IMR-90 (cell line): ENCODE data around the gene NDUFV2. TPM values are rescaled to one million over a fixed set of nuclear protein-coding genes. Genes with fewer than 3 reads are reported as not detected.

ENCODE experiments used
- ATAC-seq: fragments of 200-7000 bp; cut with Tn5 transposase; 2 replicates; pipeline ENCODE4 v1.9.1; 2020; ENCODE audit warnings: low read depth, mild to moderate bottlenecking, moderate library complexity
- BruUV-seq: library from RNA; stranded (reverse); fragments of 400-500 nt; replicated peaks from 2 replicates; lab custom pipeline; 2021; lab: Mats Ljungman, UMichigan
- CTCF ChIA-PET: fragments of 300-600 bp; formaldehyde crosslinking; extraction: SDS; loops from one replicate; lab custom pipeline; 2021; ENCODE audit warnings: antibody characterized with exemption; lab: Yijun Ruan, JAX
- POLR2A ChIA-PET: fragments of 300-600 bp; sonication (Branson Sonifier 250); formaldehyde crosslinking; loops from one replicate; lab custom pipeline; 2022; ENCODE audit warnings: antibody characterized with exemption; ENCODE audit not compliant: unreplicated experiment; lab: Charles Lee
- DNase-seq: peaks from one replicate; pipeline ENCODE4 v3.0.0; 2013
- H2AFZ ChIP-seq: replicated peaks from 2 replicates; pipeline ENCODE3; 2013; ENCODE audit warnings: low read length, mild to moderate bottlenecking; ENCODE audit not compliant: poor library complexity
- H2AK5ac ChIP-seq: 2 replicates; pipeline ENCODE4 v1.6.1; 2013; ENCODE audit warnings: low read depth, low read length, inconsistent platforms
- H2AK9ac ChIP-seq: replicated peaks from 2 replicates; pipeline ENCODE3; 2013; ENCODE audit warnings: mild to moderate bottlenecking, low read depth, low read length, moderate library complexity; ENCODE audit not compliant: poor library complexity
- H2BK120ac ChIP-seq: 2 replicates; pipeline ENCODE4 v1.6.1; 2013; ENCODE audit warnings: low read depth, low read length, inconsistent platforms
- H2BK15ac ChIP-seq: 3 replicates; pipeline ENCODE4 v1.6.1; 2013; ENCODE audit warnings: low read depth, low read length, inconsistent platforms
- H2BK20ac ChIP-seq: 2 replicates; pipeline ENCODE4 v1.6.1; 2013; ENCODE audit warnings: low read depth, mild to moderate bottlenecking, inconsistent platforms, low read length, moderate library complexity
- H2BK5ac ChIP-seq: 2 replicates; pipeline ENCODE4 v1.6.1; 2013; ENCODE audit warnings: mild to moderate bottlenecking, low read depth, low read length, inconsistent platforms; ENCODE audit not compliant: poor library complexity, severe bottlenecking
- H3K14ac ChIP-seq: replicated peaks from 2 replicates; pipeline ENCODE4 v1.6.1; 2013; ENCODE audit warnings: low read depth, low read length, inconsistent platforms
- H3K18ac ChIP-seq: 2 replicates; pipeline ENCODE4 v1.6.1; 2013; ENCODE audit warnings: low read depth, low read length, control low read depth
- H3K23ac ChIP-seq: 2 replicates; pipeline ENCODE4 v1.6.1; 2013; ENCODE audit warnings: low read depth, low read length, inconsistent platforms
- H3K27ac ChIP-seq: 2 replicates; pipeline ENCODE4 v1.5.1; 2013; ENCODE audit warnings: mild to moderate bottlenecking, control low read depth, low read length; ENCODE audit not compliant: insufficient read depth
- H3K27me3 ChIP-seq: 2 replicates; pipeline ENCODE4 v1.6.1; 2013; ENCODE audit warnings: low read length; ENCODE audit not compliant: control insufficient read depth, insufficient read depth
- H3K36me3 ChIP-seq: 2 replicates; pipeline ENCODE4 v1.6.1; 2013; ENCODE audit warnings: low read length, mixed read lengths; ENCODE audit not compliant: control insufficient read depth, insufficient read depth
- H3K4ac ChIP-seq: 2 replicates; pipeline ENCODE4 v1.6.1; 2013; ENCODE audit warnings: low read depth, low read length, inconsistent platforms
- H3K4me1 ChIP-seq: 2 replicates; pipeline ENCODE4 v1.6.1; 2013; ENCODE audit warnings: low read length, mixed read lengths; ENCODE audit not compliant: control insufficient read depth, insufficient read depth
- H3K4me2 ChIP-seq: 2 replicates; pipeline ENCODE4 v1.6.1; 2013; ENCODE audit warnings: low read depth, mild to moderate bottlenecking, control low read depth, low read length, moderate library complexity
- H3K4me3 ChIP-seq: 2 replicates; pipeline ENCODE4 v1.5.1; 2013; ENCODE audit warnings: low read depth, mild to moderate bottlenecking, control low read depth, low read length, moderate library complexity; ENCODE audit not compliant: insufficient read depth
- H3K56ac ChIP-seq: 2 replicates; pipeline ENCODE4 v1.6.1; 2013; ENCODE audit warnings: low read length, inconsistent platforms; ENCODE audit not compliant: insufficient read depth; ENCODE audit errors: extremely low read depth
- H3K79me1 ChIP-seq, 2 experiments: 2 replicates each; pipeline ENCODE4 v1.6.1; 2013; ENCODE audit warnings: low read length in 2 of 2, inconsistent platforms in 1 of 2, low read depth in 1 of 2
- H3K9ac ChIP-seq: 2 replicates; pipeline ENCODE4 v1.6.1; 2013; ENCODE audit warnings: low read depth, low read length, control low read depth
- H3K9me1 ChIP-seq: 2 replicates; pipeline ENCODE4 v1.6.1; 2013; ENCODE audit warnings: low read length, inconsistent platforms; ENCODE audit not compliant: insufficient read depth
- H3K9me3 ChIP-seq: 2 replicates; pipeline ENCODE4 v1.6.1; 2013; ENCODE audit warnings: low read length; ENCODE audit not compliant: control insufficient read depth, insufficient read depth
- H4K20me1 ChIP-seq: 2 replicates; pipeline ENCODE4 v1.6.1; 2013; ENCODE audit warnings: low read length, inconsistent platforms; ENCODE audit not compliant: insufficient read depth
- H4K5ac ChIP-seq: 2 replicates; pipeline ENCODE4 v1.6.1; 2013; ENCODE audit warnings: mild to moderate bottlenecking, low read depth, low read length, control low read depth
- H4K8ac ChIP-seq, 2 experiments: 2 replicates each; pipeline ENCODE4 v1.6.1; 2013; ENCODE audit warnings: low read depth in 2 of 2, low read length in 2 of 2, control low read depth in 1 of 2, inconsistent platforms in 1 of 2
- H4K91ac ChIP-seq: 2 replicates; pipeline ENCODE4 v1.6.1; 2013; ENCODE audit warnings: low read depth, low read length, inconsistent platforms; ENCODE audit not compliant: insufficient read depth
- BHLHE40 ChIP-seq: fragments of 150-350 bp; IDR thresholded peaks from 2 replicates; pipeline ENCODE4 v1.6.1; 2016; ENCODE audit warnings: mild to moderate bottlenecking, low read depth, low read length
- CHD1 ChIP-seq: IDR thresholded peaks from 2 replicates; pipeline ENCODE4 v1.6.1; 2012; ENCODE audit warnings: low read depth, low read length, improper control_type of control experiment
- ELK1 ChIP-seq: fragments of 150-350 bp; IDR thresholded peaks from 2 replicates; pipeline ENCODE4 v1.6.1; 2016; ENCODE audit warnings: low read depth, mild to moderate bottlenecking, low read length, moderate library complexity, borderline replicate concordance
- MAFK ChIP-seq: IDR thresholded peaks from 2 replicates; pipeline ENCODE4 v1.6.1; 2012; ENCODE audit warnings: low read depth, low read length, improper control_type of control experiment
- MAZ ChIP-seq: IDR thresholded peaks from 2 replicates; pipeline ENCODE4 v1.6.1; 2012; ENCODE audit warnings: low read depth, mild to moderate bottlenecking, low read length, improper control_type of control experiment, moderate library complexity, borderline replicate concordance
- MXI1 ChIP-seq: IDR thresholded peaks from 2 replicates; pipeline ENCODE4 v1.6.1; 2012; ENCODE audit warnings: low read depth, mild to moderate bottlenecking, low read length, moderate library complexity, borderline replicate concordance
- NFE2L2 ChIP-seq: fragments of 150-350 bp; IDR thresholded peaks from 2 replicates; pipeline ENCODE4 v1.6.1; 2016; ENCODE audit warnings: low read depth, mild to moderate bottlenecking, low read length
- POLR2A ChIP-seq: IDR thresholded peaks from 2 replicates; pipeline ENCODE4 v1.6.1; 2012; ENCODE audit warnings: mild to moderate bottlenecking, low read depth, low read length
- RAD21 ChIP-seq: IDR thresholded peaks from 2 replicates; pipeline ENCODE4 v1.6.1; 2012; ENCODE audit warnings: low read length, improper control_type of control experiment
- RCOR1 ChIP-seq: IDR thresholded peaks from 2 replicates; pipeline ENCODE4 v1.6.1; 2012; ENCODE audit warnings: mild to moderate bottlenecking, low read length, improper control_type of control experiment; ENCODE audit not compliant: insufficient replicate concordance
- SMC3 ChIP-seq: fragments of 150-350 bp; IDR thresholded peaks from 2 replicates; pipeline ENCODE4 v1.6.1; 2016; ENCODE audit warnings: low read depth, mild to moderate bottlenecking, antibody characterized with exemption, low read length, moderate library complexity
- WGBS, 2 experiments: methylation state at CpG; one replicate each; pipeline versions ENCODE4 v1.1.5 to v1.1.7; 2013; ENCODE audit warnings: missing lambda C conversion rate in 2 of 2; ENCODE audit not compliant: insufficient read length in 1 of 2; ENCODE audit errors: extremely low coverage in 2 of 2; 5-methylcytosine and 5-hydroxymethylcytosine counted together
- dilution Hi-C: fragments of 300-500 bp; cut with HindIII; formaldehyde crosslinking; loops from one replicate; pipeline ENCODE4 v1.14.3; 2018; ENCODE audit warnings: low sequenced_read_pairs; ENCODE audit not compliant: unreplicated experiment
- in situ Hi-C: fragments of 300-500 bp; cut with MboI; formaldehyde crosslinking; loops from 3 replicates; pipeline ENCODE4 v1.14.3; 2019; ENCODE audit warnings: low sequenced_read_pairs, inconsistent platforms, mixed read lengths
- intact Hi-C: fragments of 100-400 bp; cut with micrococcal nuclease; formaldehyde crosslinking; loops from 2 replicates; pipeline ENCODE4 v1.10.0; 2022
- polyA plus RNA-seq, 3 experiments: library from polyadenylated mRNA; depleted of rRNA; stranded (reverse); fragments of >200 nt; gene quantifications; 2 replicates each; pipeline ENCODE4 v1.2.3, GENCODE V29; 2012; ENCODE audit warnings: low replicate concordance in 1 of 3
- total RNA-seq: library from RNA; depleted of rRNA; stranded (reverse); fragments of >200 nt; gene quantifications from 2 replicates; pipeline ENCODE4 v1.2.3, GENCODE V29; 2012
- TF ChIP-seq, protein P1 (sequence below): fragments of 150-350 bp; IDR thresholded peaks from 2 replicates; pipeline ENCODE4 v1.6.1; 2017; ENCODE audit warnings: mild to moderate bottlenecking, antibody characterized with exemption, low read length, low read depth
- TF ChIP-seq, protein P2 (sequence below): conservative IDR thresholded peaks from 2 replicates; pipeline ENCODE4 v1.5.1; 2012; ENCODE audit warnings: mild to moderate bottlenecking, low read depth, low read length, improper control_type of control experiment

Gene NDUFV2
- total and polyA plus RNA-seq, 2 of the 4 experiments (the other 2 are of a cell fraction) = 106 to 126 TPM

DNA sequence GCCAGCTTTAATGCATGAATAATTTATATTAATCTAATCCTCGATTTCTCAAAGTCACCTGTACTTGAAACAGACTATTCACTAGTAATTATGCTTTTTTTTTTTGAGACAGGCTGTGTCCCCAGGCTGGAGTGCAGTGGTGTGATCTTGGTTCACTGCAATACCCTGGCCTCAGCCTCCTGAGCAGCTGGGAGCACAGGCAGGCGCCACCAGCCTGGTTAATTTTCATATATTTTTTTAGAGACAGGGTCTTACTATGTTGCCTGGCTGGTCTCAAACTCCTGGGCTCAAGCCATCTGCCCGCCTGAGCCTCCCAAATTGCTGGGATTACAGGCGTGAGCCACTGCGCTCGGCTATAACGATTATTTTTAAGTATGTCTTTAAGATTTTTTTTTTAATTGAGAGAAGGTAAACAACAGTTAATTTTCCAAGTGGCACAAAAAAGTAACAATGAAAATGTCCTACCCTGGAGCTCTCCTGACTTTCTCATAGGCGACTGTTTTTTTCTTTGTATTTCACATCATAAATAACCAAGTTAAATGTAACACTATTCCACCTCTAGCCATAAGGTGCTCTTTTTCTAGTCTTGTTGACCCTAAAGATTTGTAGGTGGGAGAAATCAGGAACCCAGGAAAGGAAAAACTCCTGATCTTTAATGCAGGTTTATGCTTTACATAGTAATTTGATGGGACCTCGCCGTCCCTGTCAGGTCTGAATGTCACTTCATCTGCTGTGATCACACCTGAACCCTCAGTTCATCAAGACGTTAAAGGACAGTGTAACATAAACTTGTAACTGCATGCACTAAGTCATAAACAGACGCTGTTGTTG, 32.8 kb downstream of the NDUFV2 start:
- peak overlapping the region; percentile 53 for H3K14ac ChIP-seq
- 0% methylated on average over 1 of the region's 12 CpGs; no CpG with 5 or more reads in 1 of the 2 experiments for WGBS, 2 experiments
- H2BK120ac ChIP-seq = no peak overlapping the region
- ATAC-seq (no peak), DNase-seq (no peak)
- H3K9me3 ChIP-seq = no peaks in the 10 kb centered on the region
- peak overlapping the region; percentile 73 for H3K23ac ChIP-seq
- no peak overlapping the region for H2BK15ac ChIP-seq
- H3K4me3 ChIP-seq = peak overlapping the region; percentile 69
- peak overlapping the region; percentile 30; the same call in 1 of the 2 replicates for H2AK5ac ChIP-seq
- intact Hi-C loops = loop anchor here (2.0 to 5.0 kb wide), 2 partner anchors 30 to 202 kb away; no protein-coding TSS in a partner anchor
- no peaks in the 10 kb centered on the region for H3K9me1 ChIP-seq
- H4K20me1 ChIP-seq = peaks cover 26% of the 10 kb centered on the region
- no TSS peak for BruUV-seq
- H3K56ac ChIP-seq = no peak overlapping the region
- no peak overlapping the region for H2BK20ac ChIP-seq
- H3K4ac ChIP-seq = peak overlapping the region; percentile 58
- peak overlapping the region; percentile 57 for H2BK5ac ChIP-seq
- ChIA-PET CTCF (interaction anchor here (0.6 to 1.7 kb wide), 4 partner anchors 62 to 485 kb away, joined by 3 to 5 read pairs (median 4); no protein-coding TSS in a partner anchor), POLR2A (no interaction called here)
- no peak overlapping the region for H4K91ac ChIP-seq
- H2AFZ ChIP-seq = peak overlapping the region; percentile 97
- peak overlapping the region; percentile 54 for H3K9ac ChIP-seq
- H3K4me2 ChIP-seq = peak overlapping the region; percentile 99
- H3K18ac ChIP-seq = no peak overlapping the region
- H3K4me1 ChIP-seq = peaks cover 8% of the 10 kb centered on the region
- peak overlapping the region in 1 of 2 experiments; percentile 26; a peak in 1 of 4 replicates for H4K8ac ChIP-seq
- peak overlapping the region; percentile 68 for H3K27ac ChIP-seq
- peaks cover 13% of the 10 kb centered on the region for H3K36me3 ChIP-seq
- dilution Hi-C loops = no loop called here
- in situ Hi-C loops = loop anchor here (10.0 kb wide), 1 partner anchor 460 kb away; no protein-coding TSS in a partner anchor
- no peaks in the 10 kb centered on the region for H3K27me3 ChIP-seq
- peaks cover 10 to 31% of the 10 kb centered on the region in 2 experiments; a peak in 3 of 4 replicates for H3K79me1 ChIP-seq
- no peak overlapping the region for H2AK9ac ChIP-seq
- peak overlapping the region; percentile 46; the same call in 1 of the 2 replicates for H4K5ac ChIP-seq
- no peak for TF ChIP-seq RAD21
- TF ChIP-seq RCOR1 = no peak
- no peak for TF ChIP-seq MAFK
- TF ChIP-seq, protein P1, sequence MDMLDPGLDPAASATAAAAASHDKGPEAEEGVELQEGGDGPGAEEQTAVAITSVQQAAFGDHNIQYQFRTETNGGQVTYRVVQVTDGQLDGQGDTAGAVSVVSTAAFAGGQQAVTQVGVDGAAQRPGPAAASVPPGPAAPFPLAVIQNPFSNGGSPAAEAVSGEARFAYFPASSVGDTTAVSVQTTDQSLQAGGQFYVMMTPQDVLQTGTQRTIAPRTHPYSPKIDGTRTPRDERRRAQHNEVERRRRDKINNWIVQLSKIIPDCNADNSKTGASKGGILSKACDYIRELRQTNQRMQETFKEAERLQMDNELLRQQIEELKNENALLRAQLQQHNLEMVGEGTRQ = no peak
- no peak for TF ChIP-seq NFE2L2
- no peak for TF ChIP-seq POLR2A
- TF ChIP-seq, protein P2, sequence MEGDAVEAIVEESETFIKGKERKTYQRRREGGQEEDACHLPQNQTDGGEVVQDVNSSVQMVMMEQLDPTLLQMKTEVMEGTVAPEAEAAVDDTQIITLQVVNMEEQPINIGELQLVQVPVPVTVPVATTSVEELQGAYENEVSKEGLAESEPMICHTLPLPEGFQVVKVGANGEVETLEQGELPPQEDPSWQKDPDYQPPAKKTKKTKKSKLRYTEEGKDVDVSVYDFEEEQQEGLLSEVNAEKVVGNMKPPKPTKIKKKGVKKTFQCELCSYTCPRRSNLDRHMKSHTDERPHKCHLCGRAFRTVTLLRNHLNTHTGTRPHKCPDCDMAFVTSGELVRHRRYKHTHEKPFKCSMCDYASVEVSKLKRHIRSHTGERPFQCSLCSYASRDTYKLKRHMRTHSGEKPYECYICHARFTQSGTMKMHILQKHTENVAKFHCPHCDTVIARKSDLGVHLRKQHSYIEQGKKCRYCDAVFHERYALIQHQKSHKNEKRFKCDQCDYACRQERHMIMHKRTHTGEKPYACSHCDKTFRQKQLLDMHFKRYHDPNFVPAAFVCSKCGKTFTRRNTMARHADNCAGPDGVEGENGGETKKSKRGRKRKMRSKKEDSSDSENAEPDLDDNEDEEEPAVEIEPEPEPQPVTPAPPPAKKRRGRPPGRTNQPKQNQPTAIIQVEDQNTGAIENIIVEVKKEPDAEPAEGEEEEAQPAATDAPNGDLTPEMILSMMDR = no peak
- no peak for TF ChIP-seq MXI1
- no peak for TF ChIP-seq SMC3
- no peak for TF ChIP-seq MAZ
- TF ChIP-seq BHLHE40 = no peak
- TF ChIP-seq CHD1 = no peak
- no peak for TF ChIP-seq ELK1
